SK-N-SH treated with all-trans-retinoic acid at 6 μM for 48 hours (cell line): ENCODE measurements around the gene THY1.

Experiments
- ATAC-seq: fragments of 200-7000 bp; cut with Tn5 transposase; 3 replicates; pipeline ENCODE4 v1.9.1; 2020; ENCODE audit warnings: mild to moderate bottlenecking, moderate library complexity
- ARNTL ChIP-seq: fragments of 450-650 bp; formaldehyde crosslinking; IDR thresholded peaks from 2 replicates; pipeline ENCODE4 v1.5.0; 2020; ENCODE audit warnings: low read depth, mild to moderate bottlenecking, moderate library complexity, borderline replicate concordance
- CSDC2 ChIP-seq: fragments of 250-450 bp; sonication (Bioruptor Pico); IDR thresholded peaks from 2 replicates; pipeline ENCODE4 v1.5.0; 2020; ENCODE audit warnings: mild to moderate bottlenecking, moderate library complexity
- GLIS3 ChIP-seq: fragments of 250-450 bp; sonication (Bioruptor Pico); IDR thresholded peaks from 2 replicates; pipeline ENCODE4 v1.5.0; 2020; ENCODE audit warnings: mild to moderate bottlenecking, moderate library complexity
- ISL1 ChIP-seq: fragments of 250-450 bp; sonication (Bioruptor Pico); IDR thresholded peaks from 2 replicates; pipeline ENCODE4 v2.1.2; 2022; ENCODE audit warnings: mild to moderate bottlenecking, moderate library complexity
- OSR1 ChIP-seq: fragments of 250-450 bp; sonication (Bioruptor Pico); IDR thresholded peaks from 2 replicates; pipeline ENCODE4 v1.8.0; 2022; ENCODE audit warnings: moderate library complexity, mild to moderate bottlenecking, inconsistent platforms
- PATZ1 ChIP-seq: fragments of 250-450 bp; sonication (Bioruptor Pico); IDR thresholded peaks from 2 replicates; pipeline ENCODE4 v1.8.0; 2020; ENCODE audit warnings: mild to moderate bottlenecking, moderate library complexity, borderline replicate concordance
- PPARA ChIP-seq: fragments of 250-450 bp; sonication (Bioruptor Pico); IDR thresholded peaks from 2 replicates; pipeline ENCODE4 v1.5.0; 2020; ENCODE audit warnings: mild to moderate bottlenecking, borderline replicate concordance
- RARB ChIP-seq: fragments of 250-450 bp; sonication (Bioruptor Pico); IDR thresholded peaks from 2 replicates; pipeline ENCODE4 v1.8.0; 2021; ENCODE audit warnings: mild to moderate bottlenecking, moderate library complexity
- SNAI2 ChIP-seq: fragments of 250-450 bp; sonication (Bioruptor Pico); IDR thresholded peaks from 2 replicates; pipeline ENCODE4 v1.5.0; 2020; ENCODE audit warnings: mild to moderate bottlenecking, moderate library complexity
- TCF4 ChIP-seq: fragments of 250-450 bp; sonication (Bioruptor Pico); IDR thresholded peaks from 2 replicates; pipeline ENCODE4 v1.8.0; 2021; ENCODE audit warnings: mild to moderate bottlenecking, moderate library complexity, borderline replicate concordance
- TSHZ2 ChIP-seq: fragments of 250-450 bp; sonication (Bioruptor Pico); IDR thresholded peaks from 2 replicates; pipeline ENCODE4 v1.5.0; 2020; ENCODE audit warnings: mild to moderate bottlenecking, moderate library complexity
- ZC3H10 ChIP-seq: fragments of 250-450 bp; sonication (Bioruptor Pico); IDR thresholded peaks from 2 replicates; pipeline ENCODE4 v1.5.1; 2021; ENCODE audit warnings: mild to moderate bottlenecking, moderate library complexity
- ZFP3 ChIP-seq: fragments of 250-450 bp; sonication (Bioruptor Pico); IDR thresholded peaks from 2 replicates; pipeline ENCODE4 v1.5.0; 2020; ENCODE audit warnings: mild to moderate bottlenecking, moderate library complexity
- ZFP30 ChIP-seq: fragments of 450-650 bp; formaldehyde crosslinking; IDR thresholded peaks from 2 replicates; pipeline ENCODE4 v1.5.0; 2022; ENCODE audit warnings: mild to moderate bottlenecking, moderate library complexity
- ZNF565 ChIP-seq: fragments of 450-650 bp; formaldehyde crosslinking; conservative IDR thresholded peaks from 2 replicates; pipeline ENCODE4 v1.5.0; 2020; ENCODE audit warnings: low read depth, mild to moderate bottlenecking, moderate library complexity
- ZNF70 ChIP-seq: fragments of 450-650 bp; formaldehyde crosslinking; IDR thresholded peaks from 2 replicates; pipeline ENCODE4 v1.5.0; 2020; ENCODE audit warnings: mild to moderate bottlenecking, moderate library complexity
- ZNF8 ChIP-seq: fragments of 450-650 bp; formaldehyde crosslinking; IDR thresholded peaks from 2 replicates; pipeline ENCODE4 v1.5.0; 2020; ENCODE audit warnings: mild to moderate bottlenecking, moderate library complexity
- TF ChIP-seq, protein P1 (sequence below): fragments of 250-450 bp; sonication (Bioruptor Pico); IDR thresholded peaks from 2 replicates; pipeline ENCODE4 v1.8.0; 2021; ENCODE audit warnings: low read depth, mild to moderate bottlenecking, moderate library complexity, borderline replicate concordance
- TF ChIP-seq, protein P2 (sequence below): fragments of 250-450 bp; sonication (Bioruptor Pico); IDR thresholded peaks from 2 replicates; pipeline ENCODE4 v1.5.1; 2021; ENCODE audit warnings: mild to moderate bottlenecking, moderate library complexity
- TF ChIP-seq, protein P3 (sequence below): fragments of 250-450 bp; sonication (Bioruptor Pico); IDR thresholded peaks from 2 replicates; pipeline ENCODE4 v1.5.1; 2020; ENCODE audit warnings: low read depth, mild to moderate bottlenecking, moderate library complexity

THY1 gene

GRCh38 chr11:119381181-119381988 is 41.6 kb downstream of the THY1 start, which contains the start of gene USP2 (continued):
- no peak for TF ChIP-seq PATZ1 (CRISPR knock-in tag)
- TF ChIP-seq ZNF70, result no peak
- no peak for TF ChIP-seq ZNF8 (CRISPR knock-in tag)
- no peak for TF ChIP-seq ZFP3 (CRISPR knock-in tag)
- TF ChIP-seq SNAI2 (CRISPR knock-in tag), result no peak
- TF ChIP-seq RARB (CRISPR knock-in tag), result no peak
- TF ChIP-seq ISL1, result no peak
- TF ChIP-seq CSDC2, result no peak
- TF ChIP-seq PPARA, result no peak
- TF ChIP-seq, all 23 proteins: peak for 0

GRCh38 chr11:119380827-119381180 is 42.2 kb downstream of the THY1 start:
- no peak for ATAC-seq
- TF ChIP-seq ZNF8 (CRISPR knock-in tag) (no peak), RARB (CRISPR knock-in tag) (no peak), SNAI2 (CRISPR knock-in tag) (no peak), ZNF70 (no peak), ZC3H10 (CRISPR knock-in tag) (no peak), TSHZ2 (no peak), OSR1 (no peak), PPARA (no peak), TCF4 (CRISPR knock-in tag) (no peak), PATZ1 (CRISPR knock-in tag) (no peak), ZFP30 (CRISPR knock-in tag) (no peak), ARNTL (no peak), GLIS3 (CRISPR knock-in tag) (no peak), ZNF565 (CRISPR knock-in tag) (no peak)
- TF ChIP-seq, protein P1, sequence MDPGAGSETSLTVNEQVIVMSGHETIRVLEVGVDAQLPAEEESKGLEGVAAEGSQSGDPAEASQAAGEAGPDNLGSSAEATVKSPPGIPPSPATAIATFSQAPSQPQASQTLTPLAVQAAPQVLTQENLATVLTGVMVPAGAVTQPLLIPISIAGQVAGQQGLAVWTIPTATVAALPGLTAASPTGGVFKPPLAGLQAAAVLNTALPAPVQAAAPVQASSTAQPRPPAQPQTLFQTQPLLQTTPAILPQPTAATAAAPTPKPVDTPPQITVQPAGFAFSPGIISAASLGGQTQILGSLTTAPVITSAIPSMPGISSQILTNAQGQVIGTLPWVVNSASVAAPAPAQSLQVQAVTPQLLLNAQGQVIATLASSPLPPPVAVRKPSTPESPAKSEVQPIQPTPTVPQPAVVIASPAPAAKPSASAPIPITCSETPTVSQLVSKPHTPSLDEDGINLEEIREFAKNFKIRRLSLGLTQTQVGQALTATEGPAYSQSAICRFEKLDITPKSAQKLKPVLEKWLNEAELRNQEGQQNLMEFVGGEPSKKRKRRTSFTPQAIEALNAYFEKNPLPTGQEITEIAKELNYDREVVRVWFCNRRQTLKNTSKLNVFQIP, result no peak
- TF ChIP-seq, protein P2, sequence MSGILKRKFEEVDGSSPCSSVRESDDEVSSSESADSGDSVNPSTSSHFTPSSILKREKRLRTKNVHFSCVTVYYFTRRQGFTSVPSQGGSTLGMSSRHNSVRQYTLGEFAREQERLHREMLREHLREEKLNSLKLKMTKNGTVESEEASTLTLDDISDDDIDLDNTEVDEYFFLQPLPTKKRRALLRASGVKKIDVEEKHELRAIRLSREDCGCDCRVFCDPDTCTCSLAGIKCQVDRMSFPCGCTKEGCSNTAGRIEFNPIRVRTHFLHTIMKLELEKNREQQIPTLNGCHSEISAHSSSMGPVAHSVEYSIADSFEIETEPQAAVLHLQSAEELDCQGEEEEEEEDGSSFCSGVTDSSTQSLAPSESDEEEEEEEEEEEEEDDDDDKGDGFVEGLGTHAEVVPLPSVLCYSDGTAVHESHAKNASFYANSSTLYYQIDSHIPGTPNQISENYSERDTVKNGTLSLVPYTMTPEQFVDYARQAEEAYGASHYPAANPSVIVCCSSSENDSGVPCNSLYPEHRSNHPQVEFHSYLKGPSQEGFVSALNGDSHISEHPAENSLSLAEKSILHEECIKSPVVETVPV, result no peak
- TF ChIP-seq, protein P3, sequence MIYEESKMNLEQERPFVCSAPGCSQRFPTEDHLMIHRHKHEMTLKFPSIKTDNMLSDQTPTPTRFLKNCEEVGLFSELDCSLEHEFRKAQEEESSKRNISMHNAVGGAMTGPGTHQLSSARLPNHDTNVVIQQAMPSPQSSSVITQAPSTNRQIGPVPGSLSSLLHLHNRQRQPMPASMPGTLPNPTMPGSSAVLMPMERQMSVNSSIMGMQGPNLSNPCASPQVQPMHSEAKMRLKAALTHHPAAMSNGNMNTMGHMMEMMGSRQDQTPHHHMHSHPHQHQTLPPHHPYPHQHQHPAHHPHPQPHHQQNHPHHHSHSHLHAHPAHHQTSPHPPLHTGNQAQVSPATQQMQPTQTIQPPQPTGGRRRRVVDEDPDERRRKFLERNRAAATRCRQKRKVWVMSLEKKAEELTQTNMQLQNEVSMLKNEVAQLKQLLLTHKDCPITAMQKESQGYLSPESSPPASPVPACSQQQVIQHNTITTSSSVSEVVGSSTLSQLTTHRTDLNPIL, result no peak
